GM12801 (cell line): ENCODE measurements around the gene AMBP.

Experiments
- TF ChIP-seq, protein P1 (sequence below): IDR thresholded peaks from one replicate; pipeline ENCODE4 v1.5.1; 2011; ENCODE audit warnings: control low read depth; ENCODE audit not compliant: insufficient read length; ENCODE audit errors: extremely low read depth

The AMBP gene

DNA sequence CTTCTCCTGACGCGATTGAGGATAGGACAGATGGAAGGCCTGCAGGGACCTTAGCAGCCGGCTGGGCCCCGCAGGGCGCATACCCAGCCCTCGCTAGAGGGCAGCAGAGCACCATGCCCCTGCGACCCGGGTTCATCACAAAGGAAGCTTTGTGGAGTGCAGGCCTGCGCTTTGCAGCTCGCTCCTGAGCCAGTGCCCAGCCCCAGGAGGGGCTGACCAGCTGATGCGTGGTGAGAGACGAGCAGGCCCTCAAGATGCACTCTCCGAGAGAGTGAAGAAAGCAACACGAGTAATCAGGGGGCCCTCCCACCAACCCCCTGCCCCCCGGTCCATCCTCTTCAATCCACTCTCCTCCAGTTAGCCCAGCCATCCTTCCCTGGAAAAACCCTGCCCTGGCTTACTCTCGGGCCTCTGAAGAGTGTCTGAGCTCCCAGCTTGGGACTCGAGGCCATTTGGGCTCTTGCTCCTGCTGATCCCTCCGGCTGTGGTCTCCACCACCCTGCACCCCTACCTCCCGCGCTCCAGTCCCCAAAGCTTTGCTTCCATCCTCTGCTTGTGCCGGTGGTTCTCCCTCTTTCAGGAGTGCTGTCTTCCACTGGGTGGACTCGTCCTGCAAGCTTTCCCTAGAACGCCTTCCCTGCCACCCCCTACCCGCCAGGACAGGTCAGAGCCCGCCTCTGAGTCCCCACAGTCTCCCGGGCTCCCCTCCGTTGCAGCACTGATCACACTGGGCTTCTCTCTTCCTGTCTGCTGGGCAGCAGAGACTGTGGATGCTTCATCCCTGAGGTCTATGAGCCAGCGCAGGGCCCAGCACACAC, 30.1 kb upstream of the AMBP start:
- TF ChIP-seq, protein P1, sequence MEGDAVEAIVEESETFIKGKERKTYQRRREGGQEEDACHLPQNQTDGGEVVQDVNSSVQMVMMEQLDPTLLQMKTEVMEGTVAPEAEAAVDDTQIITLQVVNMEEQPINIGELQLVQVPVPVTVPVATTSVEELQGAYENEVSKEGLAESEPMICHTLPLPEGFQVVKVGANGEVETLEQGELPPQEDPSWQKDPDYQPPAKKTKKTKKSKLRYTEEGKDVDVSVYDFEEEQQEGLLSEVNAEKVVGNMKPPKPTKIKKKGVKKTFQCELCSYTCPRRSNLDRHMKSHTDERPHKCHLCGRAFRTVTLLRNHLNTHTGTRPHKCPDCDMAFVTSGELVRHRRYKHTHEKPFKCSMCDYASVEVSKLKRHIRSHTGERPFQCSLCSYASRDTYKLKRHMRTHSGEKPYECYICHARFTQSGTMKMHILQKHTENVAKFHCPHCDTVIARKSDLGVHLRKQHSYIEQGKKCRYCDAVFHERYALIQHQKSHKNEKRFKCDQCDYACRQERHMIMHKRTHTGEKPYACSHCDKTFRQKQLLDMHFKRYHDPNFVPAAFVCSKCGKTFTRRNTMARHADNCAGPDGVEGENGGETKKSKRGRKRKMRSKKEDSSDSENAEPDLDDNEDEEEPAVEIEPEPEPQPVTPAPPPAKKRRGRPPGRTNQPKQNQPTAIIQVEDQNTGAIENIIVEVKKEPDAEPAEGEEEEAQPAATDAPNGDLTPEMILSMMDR = no peak

DNA sequence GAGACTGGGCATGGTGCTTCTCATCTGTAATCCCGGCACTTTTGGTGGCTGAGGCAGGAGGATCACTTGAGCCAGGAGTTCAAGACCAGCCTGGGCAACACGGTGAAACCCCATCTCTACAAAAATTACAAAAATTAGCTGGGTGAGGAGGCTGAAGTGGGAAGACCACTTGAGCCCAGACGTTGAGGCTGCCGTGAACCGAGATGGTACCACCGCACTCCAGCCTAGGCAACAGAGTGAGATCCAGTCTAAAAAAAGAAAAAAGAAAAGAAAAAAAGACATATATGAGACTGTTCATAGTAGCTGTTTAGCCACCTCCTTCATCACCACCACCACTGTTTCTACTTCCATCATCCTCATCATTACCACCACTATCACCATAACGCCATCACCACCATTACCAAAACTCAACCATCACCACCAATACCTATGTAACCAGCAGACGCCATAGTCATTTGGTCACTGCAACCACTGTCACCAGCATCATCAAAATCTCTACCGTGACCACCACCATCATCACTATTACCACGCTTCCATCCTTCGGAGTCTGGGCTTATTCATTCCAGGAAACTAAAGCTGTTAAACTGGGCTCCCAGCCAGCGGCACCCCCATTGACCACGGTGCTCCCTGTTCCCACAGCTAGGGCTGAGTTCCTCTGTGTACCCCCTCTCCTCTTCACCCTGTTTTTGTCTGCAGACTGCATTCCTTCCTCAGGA, 29.3 kb upstream of the AMBP start:
- TF ChIP-seq, protein P1 = no peak

GRCh38 chr9:114105236-114105635, 27.1 kb upstream of the AMBP start:
- TF ChIP-seq, protein P1 = no peak

DNA sequence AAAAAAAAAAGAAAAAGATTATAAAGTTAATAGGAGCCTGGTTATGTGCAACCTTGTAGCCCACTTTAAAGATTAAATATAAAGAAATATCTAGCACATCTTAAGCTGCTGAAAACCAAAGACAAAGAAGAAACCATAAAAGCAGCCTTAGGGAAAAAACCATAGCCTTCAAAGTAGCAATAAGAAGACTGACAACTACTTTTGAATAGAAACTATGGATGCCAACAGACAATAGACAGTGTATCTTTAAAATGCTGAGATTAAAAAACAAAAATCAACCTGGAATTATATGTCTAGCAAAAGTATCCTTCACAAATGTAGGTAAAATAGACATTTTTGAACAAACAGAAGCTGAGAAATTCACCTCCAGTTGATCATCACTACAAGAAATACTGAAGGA, 24.4 kb upstream of the AMBP start:
- TF ChIP-seq, protein P1 = no peak

DNA sequence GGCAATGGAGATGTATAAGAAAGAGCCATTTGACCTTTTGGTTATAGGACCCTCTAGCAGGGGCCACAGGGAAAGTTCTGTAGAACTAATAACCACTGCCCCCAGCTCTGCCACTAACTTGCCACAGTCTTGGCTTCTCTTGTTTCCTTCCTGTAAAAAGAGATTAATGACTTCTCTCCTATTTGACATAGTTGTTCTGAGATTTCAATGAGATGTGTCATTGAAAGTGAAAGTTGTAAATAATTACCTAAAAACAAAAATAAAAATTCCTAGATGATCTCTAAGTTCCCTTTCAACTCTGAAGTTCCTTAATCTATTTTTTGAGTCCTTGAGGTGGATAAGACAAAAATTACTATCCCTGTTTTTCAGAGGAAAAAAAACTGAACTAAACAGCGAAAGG, 22.4 kb upstream of the AMBP start:
- TF ChIP-seq, protein P1 = no peak

GRCh38 chr9:114099669-114100270, 21.7 kb upstream of the AMBP start:
- TF ChIP-seq, protein P1 = no peak

DNA sequence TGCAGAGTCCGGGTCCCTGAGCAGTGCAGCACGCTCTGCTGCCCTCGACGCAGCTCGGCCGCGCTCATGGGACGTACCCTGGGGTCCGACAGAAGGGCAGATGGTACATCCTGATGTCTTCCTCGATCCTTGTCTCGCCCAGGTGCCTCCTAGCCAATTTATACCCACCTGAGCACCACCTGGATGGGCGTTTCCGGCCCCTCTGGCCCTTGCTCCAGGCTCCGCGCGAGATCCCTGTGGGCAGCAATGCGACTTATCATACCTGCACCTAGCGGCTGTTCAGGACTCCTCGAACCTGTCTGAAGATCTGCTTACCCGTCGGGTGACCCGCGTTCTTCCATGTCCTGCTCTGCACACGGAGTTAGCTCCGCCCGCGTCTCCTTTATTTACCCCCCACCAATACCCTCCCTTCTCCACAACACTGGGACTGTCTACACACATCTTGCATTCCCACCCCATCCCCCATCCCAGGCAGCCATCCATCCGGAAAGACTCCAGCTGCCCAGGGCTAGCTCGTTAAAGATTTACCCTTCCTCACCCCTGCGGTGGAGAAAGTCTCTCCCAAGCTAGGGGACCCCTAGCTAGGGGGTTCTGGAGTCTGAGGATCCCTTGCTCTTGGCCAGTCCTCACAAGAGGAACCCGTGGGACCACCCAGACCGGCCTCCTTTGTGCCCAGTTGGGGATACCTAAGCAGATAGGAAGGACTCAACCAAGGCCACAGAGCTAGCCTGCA, 21.0 kb upstream of the AMBP start, which contains the start of gene KIF12:
KIF12 (minus strand) TSS at position 357 of the 733 bp plus-strand sequence; CDS start at position 341, 16 bp downstream.
- TF ChIP-seq, protein P1 = no peak
